Measurements from ENCODE around the gene P3H1. TPM values are rescaled to one million over a fixed set of nuclear protein-coding genes. Genes with fewer than 3 reads are reported as not detected.
"Not testable (repeated sequence)": the region's sequence is repeated elsewhere in the genome, so short reads cannot be mapped to it uniquely, and the experiment has no call there.

Gene P3H1
- total RNA-seq = 10 to 100 TPM; 21.0 to 58.7 (median 35.3) TPM

GRCh38 chr1:42766741-42767509, at the start of gene P3H1, which contains the start of gene C1orf50:
Gene P3H1 (minus strand): TSS chr1:42767028. CDS start chr1:42766971, 57 bp downstream.
Gene C1orf50 (plus strand): TSS chr1:42767249. CDS start chr1:42767312, 63 bp downstream.
- WGBS, 2 donors = 0% methylated on average over 1 to 33 of the region's 82 CpGs
- peak; percentile 100 for DNase-seq
- Histone ChIP-seq H3K27ac (peak within 1 kb of the TSS; percentile 87 to 95 (median 92)), H3K4me3 (peak within 1 kb of the TSS; percentile 80 to 99 (median 94)), H3K36me3 (peaks cover 0 to 5% (median 0%) of the 10 kb centered on the region in 4 donors), H3K9me3 (no peaks in the 10 kb centered on the region), H3K27me3 (no peaks in the 10 kb centered on the region), H3K4me1 (peaks cover 20 to 56% (median 32%) of the 10 kb centered on the region in 4 donors)
- peak in 3 of 4 donors; percentile 90 to 99 (median 92) for TF ChIP-seq POLR2A (IDR thresholded peaks at IDR 0.05)
- TF ChIP-seq POLR2AphosphoS5 (IDR thresholded peaks at IDR 0.05) = peak; percentile 91 to 99
- TF ChIP-seq CTCF (IDR thresholded peaks at IDR 0.05) = no peak
- ATAC-seq (ENCODE audit: low FRiP score in 2 of 2) = peak; percentile 97 to 100

- Histone ChIP-seq H3K27me3 (no peaks in the 10 kb centered on the region), H3K4me1 (peaks cover 17 to 26% (median 20%) of the 10 kb centered on the region in 4 donors), H3K4me3 (peak overlapping the region in 3 of 4 donors; percentile 63 to 75 (median 68)), H3K36me3 (peaks cover 0 to 3% (median 0%) of the 10 kb centered on the region in 4 donors), H3K27ac (peak overlapping the region; percentile 97 to 98 (median 98)), H3K9me3 (no peaks in the 10 kb centered on the region)
- TF ChIP-seq EP300 (IDR thresholded peaks at IDR 0.05) (no peak), CTCF (IDR thresholded peaks at IDR 0.05) (no peak)
- DNase-seq (no peak), ATAC-seq (ENCODE audit: low FRiP score in 2 of 2) (peak in 1 of 2 donors; percentile 9)
- 28 to 30% methylated on average over 7 of the region's 7 CpGs for WGBS, 2 donors
These were observed 49.2 kb upstream of the P3H1 start for GRCh38 chr1:42815941-42816584.

- DNase-seq; H3K9me3 ChIP-seq; H3K27me3 ChIP-seq; ATAC-seq (ENCODE audit: low FRiP score in 2 of 2); H3K4me3 ChIP-seq; H3K27ac ChIP-seq; H3K36me3 ChIP-seq: not testable (repeated sequence)
- peaks cover 17 to 26% (median 20%) of the 10 kb centered on the region in 4 donors for H3K4me1 ChIP-seq
- 90 to 100% methylated on average over 3 of the region's 3 CpGs for WGBS, 2 donors
These were observed 48.0 kb upstream of the P3H1 start for GRCh38 chr1:42814815-42815214.

- H3K4me3 ChIP-seq = no peak overlapping the region
- H3K36me3 ChIP-seq = peaks cover 0 to 18% (median 2%) of the 10 kb centered on the region in 4 donors
- H3K27ac ChIP-seq = no peak overlapping the region
- no peaks in the 10 kb centered on the region for H3K4me1 ChIP-seq
- no peaks in the 10 kb centered on the region for H3K27me3 ChIP-seq
- TF ChIP-seq CTCF (IDR thresholded peaks at IDR 0.05) (no peak), POLR2A (IDR thresholded peaks at IDR 0.05) (no peak), EP300 (IDR thresholded peaks at IDR 0.05) (no peak), POLR2AphosphoS5 (IDR thresholded peaks at IDR 0.05) (no peak)
- DNase-seq (no peak), ATAC-seq (ENCODE audit: low FRiP score in 2 of 2) (no peak)
- no peaks in the 10 kb centered on the region for H3K9me3 ChIP-seq
These were observed 40.3 kb upstream of the P3H1 start for GRCh38 chr1:42807056-42807668.

- no peaks in the 10 kb centered on the region for H3K9me3 ChIP-seq
- no peaks in the 10 kb centered on the region for H3K4me1 ChIP-seq
- DNase-seq (no peak), ATAC-seq (ENCODE audit: low FRiP score in 2 of 2) (no peak)
- H3K27ac ChIP-seq = no peak overlapping the region
- WGBS, 2 donors = 94 to 97% methylated on average over 5 of the region's 5 CpGs
- no peak for TF ChIP-seq CTCF (IDR thresholded peaks at IDR 0.05)
- TF ChIP-seq EP300 (IDR thresholded peaks at IDR 0.05) = no peak
- TF ChIP-seq POLR2A (IDR thresholded peaks at IDR 0.05) = no peak
- no peak for TF ChIP-seq POLR2AphosphoS5 (IDR thresholded peaks at IDR 0.05)
- H3K36me3 ChIP-seq = peaks cover 0 to 18% (median 2%) of the 10 kb centered on the region in 4 donors
- H3K4me3 ChIP-seq = no peak overlapping the region
- H3K27me3 ChIP-seq = no peaks in the 10 kb centered on the region
These were observed 39.8 kb upstream of the P3H1 start for GRCh38 chr1:42806593-42806992.

Measured in upper lobe of left lung (tissue), 6 donors.